Endothelial cell of umbilical vein (primary cell): ENCODE measurements around the gene ODF4. TPM values are rescaled to one million over a fixed set of nuclear protein-coding genes. Genes with fewer than 3 reads are reported as not detected.
A peak's percentile ranks its signal among the peaks of the same experiment; 100 is the strongest.

Source experiments
- BruUV-seq: library from RNA; stranded (reverse); fragments of 400-500 nt; replicated peaks from 2 replicates; lab custom pipeline; 2021; lab: Mats Ljungman, UMichigan
- CTCF ChIA-PET: fragments of 300-600, 350-600 bp; sonication (Branson Sonifier 250); formaldehyde crosslinking; loops from one replicate; lab custom pipeline; 2021; ENCODE audit warnings: antibody characterized with exemption, inconsistent platforms; lab: Charles Lee
- POLR2A ChIA-PET: fragments of 300-600, 350-600 bp; sonication (Branson Sonifier 250); formaldehyde crosslinking; loops from one replicate; lab custom pipeline; 2021; ENCODE audit warnings: antibody characterized with exemption, inconsistent platforms; lab: Charles Lee
- DNase-seq: peaks from one replicate; pipeline ENCODE4 v3.0.0-alpha.2; 2011; ENCODE audit warnings: low read depth, low spot score
- FAIRE-seq: peaks from 2 replicates; lab custom pipeline; 2011; peaks lifted over from hg19 to GRCh38; lab: Jason Lieb, UNC
- H2AFZ ChIP-seq: 2 replicates; pipeline ENCODE4 v1.6.0; 2012; ENCODE audit warnings: low read depth, low read length, control low read depth, inconsistent platforms
- H3K27ac ChIP-seq: 2 replicates; pipeline ENCODE4 v1.5.1; 2011; ENCODE audit warnings: low read depth, mild to moderate bottlenecking, control low read depth, low read length, moderate library complexity; ENCODE audit not compliant: insufficient read depth
- H3K27me3 ChIP-seq, 2 experiments: 2 replicates each; pipeline versions ENCODE4 v1.6.0 to v1.6.1; 2011; ENCODE audit warnings: low read length in 2 of 2, mixed read lengths in 1 of 2; ENCODE audit not compliant: control insufficient read depth in 2 of 2, insufficient read depth in 2 of 2
- H3K36me3 ChIP-seq, 2 experiments: 2 replicates in 1 of 2; 3 replicates in 1 of 2; pipeline ENCODE4 v1.5.1; 2011; ENCODE audit warnings: low read length in 2 of 2, mild to moderate bottlenecking in 1 of 2, moderate library complexity in 1 of 2; ENCODE audit not compliant: control insufficient read depth in 2 of 2, insufficient read depth in 2 of 2; ENCODE audit errors: extremely low read depth in 1 of 2
- H3K4me1 ChIP-seq: 3 replicates; pipeline ENCODE4 v1.5.1; 2011; ENCODE audit warnings: mild to moderate bottlenecking, low read length; ENCODE audit not compliant: control insufficient read depth, insufficient read depth; ENCODE audit errors: extremely low read depth
- H3K4me2 ChIP-seq: 2 replicates; pipeline ENCODE4 v1.6.1; 2011; ENCODE audit warnings: low read length, control low read depth, mixed read lengths; ENCODE audit not compliant: insufficient read depth
- H3K4me3 ChIP-seq, 3 experiments: fragments of 200-600 bp in 1 of 3; sonication (generic), shearing (Covaris generic) in 1 of 3; replicated peaks in 1 of 3; 2 replicates each; pipeline ENCODE4 v1.5.1; 2011 to 2016; ENCODE audit warnings: control low read depth in 3 of 3, low read length in 3 of 3, mild to moderate bottlenecking in 2 of 3, inconsistent platforms in 1 of 3, low read depth in 1 of 3, moderate library complexity in 1 of 3; ENCODE audit not compliant: insufficient read depth in 1 of 3
- H3K79me2 ChIP-seq: 2 replicates; pipeline ENCODE4 v1.6.0; 2012; ENCODE audit warnings: low read length, inconsistent platforms; ENCODE audit not compliant: control insufficient read depth, insufficient read depth
- H3K9ac ChIP-seq: replicated peaks from 2 replicates; pipeline ENCODE3; 2011; ENCODE audit warnings: low read length, control low read depth; ENCODE audit not compliant: insufficient read depth; ENCODE audit errors: extremely low read depth
- H3K9me1 ChIP-seq: replicated peaks from 3 replicates; pipeline ENCODE4 v1.6.0; 2011; ENCODE audit warnings: mild to moderate bottlenecking, low read length; ENCODE audit not compliant: control insufficient read depth, insufficient read depth; ENCODE audit errors: extremely low read depth
- H3K9me3 ChIP-seq: replicated peaks from 2 replicates; pipeline ENCODE4 v1.5.1; 2012; ENCODE audit warnings: low read length, inconsistent platforms; ENCODE audit not compliant: control insufficient read depth, insufficient read depth
- H4K20me1 ChIP-seq: replicated peaks from 2 replicates; pipeline ENCODE3; 2011; ENCODE audit warnings: mild to moderate bottlenecking, low read length; ENCODE audit not compliant: control insufficient read depth, insufficient read depth; ENCODE audit errors: extremely low read depth
- CTCF ChIP-seq, 2 donors: IDR thresholded peaks; 1 replicate in 1 of 2; 2 replicates in 1 of 2; pipeline ENCODE4 v1.5.1; 2011; ENCODE audit warnings: low read length in 2 of 2, mild to moderate bottlenecking in 2 of 2, moderate library complexity in 2 of 2, control low read depth in 1 of 2, inconsistent platforms in 1 of 2, low read depth in 1 of 2; ENCODE audit not compliant: insufficient read depth in 1 of 2; ENCODE audit errors: extremely low read depth in 1 of 2
- EZH2 ChIP-seq: IDR thresholded peaks from 2 replicates; pipeline ENCODE4 v1.6.1; 2012; ENCODE audit warnings: borderline replicate concordance, low read depth, mild to moderate bottlenecking, moderate library complexity, low read length, inconsistent platforms; ENCODE audit not compliant: severe bottlenecking
- FOS ChIP-seq: IDR thresholded peaks from 2 replicates; pipeline ENCODE4 v1.6.1; 2011; ENCODE audit warnings: mild to moderate bottlenecking, low read length, moderate library complexity, borderline replicate concordance; ENCODE audit not compliant: insufficient read depth
- GATA2 ChIP-seq: IDR thresholded peaks from 2 replicates; pipeline ENCODE4 v1.7.0; 2011; ENCODE audit warnings: low read depth, mild to moderate bottlenecking, moderate library complexity, mixed read lengths, low read length; ENCODE audit not compliant: insufficient read length, insufficient read depth
- JUN ChIP-seq: IDR thresholded peaks from 2 replicates; pipeline ENCODE4 v1.6.1; 2011; ENCODE audit warnings: borderline replicate concordance, low read depth; ENCODE audit not compliant: insufficient read length, insufficient read depth
- MAX ChIP-seq: IDR thresholded peaks from 2 replicates; pipeline ENCODE4 v1.6.1; 2011; ENCODE audit not compliant: insufficient read depth, insufficient read length
- MYC ChIP-seq: IDR thresholded peaks from one replicate; pipeline ENCODE4 v1.6.1; 2011; ENCODE audit warnings: mild to moderate bottlenecking, low read depth, low read length
- POLR2A ChIP-seq: IDR thresholded peaks from 2 replicates; pipeline ENCODE4 v1.6.1; 2012; ENCODE audit warnings: low read depth, mild to moderate bottlenecking, control low read depth, low read length
- POLR2AphosphoS5 ChIP-seq: IDR thresholded peaks from 2 replicates; pipeline ENCODE4 v1.6.1; 2012; ENCODE audit warnings: low read depth, mild to moderate bottlenecking, control low read depth, low read length, moderate library complexity; ENCODE audit not compliant: insufficient read depth
- dilution Hi-C: fragments of 300-500 bp; cut with MboI; formaldehyde crosslinking; loops from one replicate; pipeline ENCODE4 v1.15.0; 2019; ENCODE audit warnings: low sequenced_read_pairs; ENCODE audit not compliant: extremely low pct_ligation_motif_present
- intact Hi-C: fragments of 100-400 bp; cut with micrococcal nuclease; formaldehyde crosslinking; loops from one replicate; pipeline ENCODE4 v1.10.0; 2022
- polyA plus RNA-seq, 4 experiments: library from polyadenylated mRNA; depleted of rRNA in 3 of 4; stranded (reverse) in 3 of 4; unstranded in 1 of 4; fragments of >200 nt; gene quantifications; 2 replicates each; pipeline versions ENCODE4 v1.2.1 to v1.2.3, GENCODE V29; 2011 to 2012; ENCODE audit warnings: missing spikeins in 1 of 4
- total RNA-seq: library from RNA; stranded (reverse); gene quantifications from 2 replicates; pipeline ENCODE4 v1.2.3, GENCODE V29; 2021

The ODF4 gene
- total and polyA plus RNA-seq, 2 donors (not counting 3 experiments of a cell fraction or from before 2014, with no cell fraction given): not detected

GRCh38 chr17:8294814-8295316 is 44.8 kb upstream of the ODF4 start:
- DNase-seq (no peak), FAIRE-seq (no peak)
- H3K27ac ChIP-seq: peak overlapping the region; percentile 86
- no peaks in the 10 kb centered on the region for H4K20me1 ChIP-seq
- TSS peak; percentile 72 for BruUV-seq
- H3K79me2 ChIP-seq: no peaks in the 10 kb centered on the region
- peak overlapping the region; percentile 85 for H3K9ac ChIP-seq
- H3K36me3 ChIP-seq: no peaks in the 10 kb centered on the region
- H3K4me3 ChIP-seq: peak overlapping the region; percentile 47 to 90 (median 61)
- peak overlapping the region; percentile 83 for H3K4me2 ChIP-seq
- POLR2A ChIA-PET: interaction anchor here (0.9 to 1.6 kb wide), 3 partner anchors 33 to 122 kb away, joined by 3 to 7 read pairs (median 3); partner anchors contain the start of gene CTC1
- intact Hi-C loops: loop anchor here (1.0 to 2.0 kb wide), 2 partner anchors 48 to 66 kb away; no protein-coding TSS in a partner anchor
- peak overlapping the region; percentile 97 for H2AFZ ChIP-seq
- H3K4me1 ChIP-seq: peaks cover 6% of the 10 kb centered on the region
- H3K9me1 ChIP-seq: no peaks in the 10 kb centered on the region
- H3K27me3 ChIP-seq: no peaks in the 10 kb centered on the region
- dilution Hi-C loops: no loop called here
- H3K9me3 ChIP-seq: no peaks in the 10 kb centered on the region
- CTCF ChIA-PET: interaction anchor here (0.6 to 2.0 kb wide), 12 partner anchors 10 to 234 kb away, joined by 3 to 10 read pairs (median 5); partner anchors contain the start of genes CTC1 and KRABD2
- TF ChIP-seq POLR2A: no peak
- TF ChIP-seq MAX: no peak
- no peak for TF ChIP-seq EZH2
- TF ChIP-seq MYC: no peak
- TF ChIP-seq CTCF (IDR thresholded peaks at IDR 0.05; ENCODE audit: extremely low read depth in 1 of 2, insufficient read depth in 1 of 2, low read depth in 1 of 2, low read length in 2 of 2): no peak
- no peak for TF ChIP-seq GATA2
- no peak for TF ChIP-seq POLR2AphosphoS5
- TF ChIP-seq JUN: no peak
- TF ChIP-seq FOS: no peak
